Brain microvascular endothelial cell (primary cell): ENCODE data around the gene IL16.
A peak's percentile ranks its signal among the peaks of the same experiment; 100 is the strongest.

Source experiments
- DNase-seq: peaks from one replicate; pipeline ENCODE4 v3.0.0-alpha.2; 2020
- H3K27ac ChIP-seq: fragments of 250-450 bp; sonication (Bioruptor Pico); 2 replicates; pipeline ENCODE4 v1.5.1; 2020; ENCODE audit warnings: mild to moderate bottlenecking, moderate library complexity
- H3K27me3 ChIP-seq: fragments of 250-450 bp; sonication (Bioruptor Pico); replicated peaks from 2 replicates; pipeline ENCODE4 v1.5.1; 2020; ENCODE audit warnings: mild to moderate bottlenecking
- H3K36me3 ChIP-seq: fragments of 250-450 bp; sonication (Bioruptor Pico); replicated peaks from 2 replicates; pipeline ENCODE4 v1.5.1; 2020; ENCODE audit warnings: mild to moderate bottlenecking
- H3K4me3 ChIP-seq: 2 replicates; pipeline ENCODE4 v1.5.1; 2011; ENCODE audit warnings: low read depth, mild to moderate bottlenecking, control low read depth, low read length, moderate library complexity
- CTCF ChIP-seq: IDR thresholded peaks from 2 replicates; pipeline ENCODE4 v1.5.1; 2011; ENCODE audit warnings: low read depth, mild to moderate bottlenecking, moderate library complexity, low read length, control low read depth, inconsistent platforms; ENCODE audit errors: missing control alignments
- in situ Hi-C: cut with HindIII; loops from 2 replicates; pipeline ENCODE4 v1.10.0; 2017; ENCODE audit warnings: low sequenced_read_pairs, low pct_ligation_motif_present

The IL16 gene

GRCh38 chr15:81311752-81312464, 115.2 kb downstream of the IL16 start:
- no peak for DNase-seq
- H3K27me3 ChIP-seq, result no peaks in the 10 kb centered on the region
- in situ Hi-C loops, result no loop called here
- H3K4me3 ChIP-seq, result no peak overlapping the region
- H3K27ac ChIP-seq, result no peak overlapping the region
- TF ChIP-seq CTCF, result no peak
- peaks cover 2% of the 10 kb centered on the region for H3K36me3 ChIP-seq

- Histone ChIP-seq H3K27ac (peak overlapping the region; percentile 47), H3K36me3 (peaks cover 3% of the 10 kb centered on the region), H3K4me3 (no peak overlapping the region), H3K27me3 (no peaks in the 10 kb centered on the region)
- TF ChIP-seq CTCF, result no peak
- in situ Hi-C loops, result no loop called here
- peak; percentile 97 for DNase-seq
Measured at GRCh38 chr15:81312790-81313543, 116.3 kb downstream of the IL16 start.

DNA sequence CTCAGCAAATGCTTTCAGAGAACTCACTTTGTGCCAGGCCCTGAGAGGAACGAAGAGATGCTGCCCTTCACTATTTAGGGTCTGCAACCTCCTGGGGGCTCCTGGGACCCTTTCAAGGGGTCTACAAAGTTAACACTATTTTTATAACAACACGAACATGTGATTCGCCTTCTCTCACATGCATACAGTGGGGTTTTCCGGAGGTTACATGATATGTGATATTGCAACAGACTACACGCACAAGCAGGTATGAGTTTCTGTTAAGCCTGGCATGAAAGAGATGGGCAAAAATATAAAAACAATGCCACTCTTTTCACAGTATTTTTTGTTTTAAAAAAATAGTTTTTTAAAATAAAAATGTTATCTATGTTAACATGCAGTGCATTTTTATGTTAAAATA, 117.0 kb downstream of the IL16 start:
- no peak for TF ChIP-seq CTCF
- Histone ChIP-seq H3K27ac (no peak overlapping the region), H3K4me3 (no peak overlapping the region), H3K27me3 (no peaks in the 10 kb centered on the region), H3K36me3 (peaks cover 7% of the 10 kb centered on the region)
- in situ Hi-C loops, result no loop called here
- no peak for DNase-seq

- TF ChIP-seq CTCF, result no peak
- Histone ChIP-seq H3K4me3 (no peak overlapping the region), H3K27ac (no peak overlapping the region), H3K27me3 (no peaks in the 10 kb centered on the region), H3K36me3 (peaks cover 7% of the 10 kb centered on the region)
- in situ Hi-C loops, result no loop called here
- DNase-seq, result no peak
Measured at GRCh38 chr15:81314378-81314777, 117.7 kb downstream of the IL16 start.

DNA sequence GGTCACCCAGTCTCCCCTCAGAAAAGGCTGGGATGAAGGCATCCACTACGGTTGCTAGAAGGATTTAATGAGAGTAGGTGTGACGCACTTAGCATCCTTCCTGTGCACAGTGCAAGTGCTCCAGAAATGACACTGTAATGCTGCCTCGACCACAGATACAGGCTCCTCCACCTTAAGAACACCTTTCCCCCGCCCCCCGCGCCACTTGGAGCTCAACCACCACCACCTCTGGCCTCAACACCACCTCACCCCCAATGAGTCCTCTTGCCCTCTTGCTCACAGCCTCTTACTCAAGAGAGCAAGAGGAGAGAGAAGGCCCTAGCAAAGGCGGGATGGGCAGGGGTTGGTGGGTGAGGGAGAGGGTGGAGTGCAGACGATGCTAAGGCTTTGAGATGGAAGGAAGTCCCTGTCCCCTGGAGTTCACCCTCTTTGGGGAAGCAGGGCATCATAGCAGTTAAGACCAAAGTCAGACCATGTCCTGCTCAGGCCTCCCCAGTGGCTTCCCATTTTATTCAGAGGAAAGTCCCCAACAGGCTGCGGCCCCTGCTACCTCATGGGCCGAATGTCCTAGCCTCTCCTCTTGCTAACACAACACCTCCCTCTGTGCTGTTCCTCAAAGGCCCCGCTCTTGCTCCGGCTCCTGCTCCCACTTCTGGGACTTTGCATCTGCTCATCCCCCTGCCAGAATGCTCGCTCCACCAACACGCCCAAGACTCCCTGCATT, 118.9 kb downstream of the IL16 start:
- no peak for DNase-seq
- in situ Hi-C loops, result no loop called here
- no peak for TF ChIP-seq CTCF
- peaks cover 7% of the 10 kb centered on the region for H3K36me3 ChIP-seq
- no peak overlapping the region for H3K27ac ChIP-seq
- no peak overlapping the region for H3K4me3 ChIP-seq
- H3K27me3 ChIP-seq, result no peaks in the 10 kb centered on the region
